Neural crest cell (in vitro differentiated cells): ENCODE results near the gene SDC4. TPM values are rescaled to one million over a fixed set of nuclear protein-coding genes. Genes with fewer than 3 reads are reported as not detected.
A peak's percentile ranks its signal among the peaks of the same experiment; 100 is the strongest.

Source experiments
- DNase-seq: peaks from one replicate; pipeline ENCODE4 v3.0.0; 2021; ENCODE audit warnings: low read depth, mixed read lengths, low spot score
- H3K27ac Mint-ChIP-seq: one replicate; pipeline ENCODE4 v1.8.0; 2021; ENCODE audit warnings: mild to moderate bottlenecking, mixed read lengths; ENCODE audit not compliant: unreplicated experiment
- H3K27me3 Mint-ChIP-seq: 2 replicates; pipeline ENCODE4 v1.8.0; 2021; ENCODE audit warnings: low read depth, mild to moderate bottlenecking, mixed read lengths
- H3K36me3 Mint-ChIP-seq: 2 replicates; pipeline ENCODE4 v1.8.0; 2021; ENCODE audit warnings: low read depth, mild to moderate bottlenecking, mixed read lengths
- H3K4me1 Mint-ChIP-seq: 2 replicates; pipeline ENCODE4 v1.8.0; 2021; ENCODE audit warnings: mixed read lengths
- H3K4me3 Mint-ChIP-seq: one replicate; pipeline ENCODE4 v1.8.0; 2021; ENCODE audit warnings: mild to moderate bottlenecking, mixed read lengths
- H3K9me3 Mint-ChIP-seq: 2 replicates; pipeline ENCODE4 v1.8.0; 2021; ENCODE audit warnings: mixed read lengths
- total RNA-seq: library from RNA; stranded (reverse); gene quantifications from 2 replicates; pipeline ENCODE4 v1.2.1, GENCODE V29; 2021
- TF ChIP-seq, protein P1 (sequence below): fragments of 200-600 bp; sonication (generic); conservative IDR thresholded peaks from 2 replicates; pipeline ENCODE4 v1.5.0; 2021; ENCODE audit warnings: antibody characterized with exemption, mild to moderate bottlenecking

The SDC4 gene
- total RNA-seq, 1 donor from 2014 or later: 11.5 TPM

DNA sequence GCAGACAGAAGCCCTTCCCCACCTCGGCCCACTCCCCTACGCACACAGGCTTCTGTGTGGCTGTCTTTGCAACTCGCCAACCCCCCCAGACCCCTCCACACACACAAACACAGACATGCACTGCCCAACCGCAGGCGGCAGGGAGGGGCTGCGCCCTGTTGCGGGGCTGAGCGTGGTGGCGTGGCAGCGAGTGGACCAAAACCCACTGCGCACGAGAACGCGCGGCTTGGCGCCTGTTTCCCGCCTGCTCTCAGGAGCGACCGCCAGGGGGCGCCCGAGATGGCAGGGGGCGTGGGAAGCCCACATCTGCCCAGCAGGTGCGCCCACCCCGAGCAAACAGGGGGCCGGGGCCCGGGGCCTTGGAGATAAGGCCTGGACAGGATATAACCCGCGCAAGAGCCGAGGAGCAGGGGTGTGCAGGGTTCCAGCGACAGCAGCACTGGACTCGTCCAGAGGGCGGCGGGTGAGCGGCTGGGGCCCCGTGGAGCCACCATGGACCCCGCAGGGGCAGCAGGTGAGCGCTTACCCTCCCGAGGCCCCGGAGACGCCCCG lies 41.7 kb downstream of the SDC4 start, which contains the start of gene RBPJL:
TSS of gene RBPJL (plus strand) at position 410 of the 552 bp plus-strand sequence. CDS start at position 493, 83 bp downstream.
- Mint-ChIP-seq H3K4me1 (no peaks in the 10 kb centered on the region), H3K36me3 (no peaks in the 10 kb centered on the region), H3K27ac (no peak within 1 kb of the TSS), H3K27me3 (peaks cover 56% of the 10 kb centered on the region), H3K4me3 (no peak within 1 kb of the TSS), H3K9me3 (no peaks in the 10 kb centered on the region)
- TF ChIP-seq, protein P1, sequence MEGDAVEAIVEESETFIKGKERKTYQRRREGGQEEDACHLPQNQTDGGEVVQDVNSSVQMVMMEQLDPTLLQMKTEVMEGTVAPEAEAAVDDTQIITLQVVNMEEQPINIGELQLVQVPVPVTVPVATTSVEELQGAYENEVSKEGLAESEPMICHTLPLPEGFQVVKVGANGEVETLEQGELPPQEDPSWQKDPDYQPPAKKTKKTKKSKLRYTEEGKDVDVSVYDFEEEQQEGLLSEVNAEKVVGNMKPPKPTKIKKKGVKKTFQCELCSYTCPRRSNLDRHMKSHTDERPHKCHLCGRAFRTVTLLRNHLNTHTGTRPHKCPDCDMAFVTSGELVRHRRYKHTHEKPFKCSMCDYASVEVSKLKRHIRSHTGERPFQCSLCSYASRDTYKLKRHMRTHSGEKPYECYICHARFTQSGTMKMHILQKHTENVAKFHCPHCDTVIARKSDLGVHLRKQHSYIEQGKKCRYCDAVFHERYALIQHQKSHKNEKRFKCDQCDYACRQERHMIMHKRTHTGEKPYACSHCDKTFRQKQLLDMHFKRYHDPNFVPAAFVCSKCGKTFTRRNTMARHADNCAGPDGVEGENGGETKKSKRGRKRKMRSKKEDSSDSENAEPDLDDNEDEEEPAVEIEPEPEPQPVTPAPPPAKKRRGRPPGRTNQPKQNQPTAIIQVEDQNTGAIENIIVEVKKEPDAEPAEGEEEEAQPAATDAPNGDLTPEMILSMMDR: peak; percentile 74
- DNase-seq: peak; percentile 37

DNA sequence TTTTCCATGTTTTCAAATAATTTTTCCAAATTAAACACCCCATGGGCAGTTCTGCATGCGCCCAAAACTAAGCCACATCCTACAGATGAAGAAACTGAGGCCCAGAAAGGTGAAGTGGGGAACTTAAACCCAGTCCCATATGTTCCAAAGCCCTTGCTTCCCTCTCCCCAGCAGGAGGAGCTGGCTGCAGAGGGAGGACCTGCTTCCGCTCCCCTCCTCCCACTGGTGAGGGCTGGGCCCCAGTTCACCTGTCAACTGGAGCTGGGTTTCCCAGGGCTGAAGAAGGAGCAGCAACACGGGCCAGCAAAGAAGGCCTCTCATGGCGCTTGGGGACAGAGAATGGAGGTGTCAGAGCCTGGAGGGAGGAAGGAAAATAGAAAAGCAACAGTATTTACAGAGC lies 43.0 kb downstream of the SDC4 start:
- no peak for DNase-seq
- Mint-ChIP-seq H3K36me3 (no peaks in the 10 kb centered on the region), H3K4me3 (no peak overlapping the region), H3K27me3 (peaks cover 51% of the 10 kb centered on the region), H3K9me3 (no peaks in the 10 kb centered on the region), H3K27ac (no peak overlapping the region), H3K4me1 (no peaks in the 10 kb centered on the region)
- TF ChIP-seq, protein P1: no peak

DNA sequence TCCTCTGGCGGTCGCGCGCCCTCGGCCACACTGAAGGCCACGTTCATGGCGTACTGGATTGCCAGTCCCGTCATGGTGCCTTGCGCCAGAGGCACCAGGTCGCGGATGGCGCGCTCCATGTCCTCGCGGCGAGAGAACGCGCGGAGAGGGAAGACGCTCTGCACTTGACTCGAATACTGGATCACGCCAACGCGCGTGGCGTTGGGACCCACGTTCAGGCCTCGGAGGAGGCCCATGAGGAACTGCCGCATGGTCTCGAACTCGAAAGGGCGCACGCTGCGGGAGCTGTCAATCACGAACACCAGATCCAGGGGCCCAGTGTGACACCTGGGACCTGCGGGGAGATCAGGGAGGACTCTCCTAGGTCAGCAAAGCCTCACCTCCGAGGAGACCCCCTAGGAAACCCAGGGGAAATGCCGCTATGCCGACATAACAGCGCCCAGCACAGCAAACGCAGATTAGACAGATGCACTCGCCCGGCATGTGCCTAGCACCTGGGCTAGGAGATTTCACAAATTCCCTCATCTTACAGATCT lies 43.7 kb downstream of the SDC4 start:
- H3K36me3 Mint-ChIP-seq: no peaks in the 10 kb centered on the region
- H3K9me3 Mint-ChIP-seq: no peaks in the 10 kb centered on the region

DNA sequence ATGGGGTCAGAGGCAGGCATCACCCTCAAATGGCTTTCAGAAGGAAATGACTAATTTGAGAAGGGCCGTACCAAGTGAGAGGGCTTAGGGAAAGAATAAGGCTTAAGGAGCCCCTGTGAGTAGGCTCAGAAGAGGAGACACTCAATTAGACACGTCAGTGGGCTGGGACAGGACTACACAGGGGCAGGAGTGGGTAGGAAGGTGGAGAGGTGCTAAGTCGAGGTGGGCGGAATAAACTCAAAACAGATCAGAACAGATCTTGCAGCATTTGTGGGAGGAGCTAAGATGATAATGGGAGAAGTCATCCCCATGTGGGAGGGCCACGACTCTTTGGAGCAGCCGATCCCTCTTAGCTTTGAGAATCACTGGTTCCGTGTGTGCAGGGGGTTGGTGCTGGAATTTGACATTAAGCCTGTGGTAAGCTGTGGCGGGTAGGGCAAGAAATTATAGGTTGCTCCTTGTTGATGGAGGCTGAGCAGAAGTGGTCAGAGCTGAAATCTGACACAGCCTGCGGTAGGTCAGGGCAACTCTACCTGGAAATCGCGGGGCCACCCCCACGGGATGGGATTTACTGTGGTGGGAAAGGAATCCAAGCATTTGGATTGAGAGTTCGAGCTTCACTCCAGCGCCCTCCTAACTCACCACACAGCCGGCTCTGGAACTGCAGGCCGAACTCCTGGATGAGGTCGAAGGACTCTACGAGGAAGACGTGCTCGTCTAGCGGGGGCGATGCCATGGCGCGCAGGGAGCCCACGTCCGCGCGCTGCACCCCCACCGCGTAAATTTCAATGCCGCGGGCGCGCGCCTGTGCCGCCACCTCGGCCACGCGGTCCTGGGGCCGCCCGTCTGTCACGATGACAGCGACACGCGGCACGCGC lies 44.4 kb downstream of the SDC4 start:
- Mint-ChIP-seq H3K4me1 (no peaks in the 10 kb centered on the region), H3K36me3 (no peaks in the 10 kb centered on the region), H3K9me3 (no peaks in the 10 kb centered on the region), H3K27ac (no peak overlapping the region), H3K27me3 (peaks cover 60% of the 10 kb centered on the region), H3K4me3 (no peak overlapping the region)
- TF ChIP-seq, protein P1: no peak
- DNase-seq: no peak

More for the DNA sequence above, 43.7 kb downstream of the SDC4 start:
- Mint-ChIP-seq H3K4me1 (no peaks in the 10 kb centered on the region), H3K27me3 (peaks cover 53% of the 10 kb centered on the region), H3K4me3 (no peak overlapping the region), H3K27ac (peak overlapping the region; percentile 50)
- DNase-seq: no peak
- TF ChIP-seq, protein P1: no peak

DNA sequence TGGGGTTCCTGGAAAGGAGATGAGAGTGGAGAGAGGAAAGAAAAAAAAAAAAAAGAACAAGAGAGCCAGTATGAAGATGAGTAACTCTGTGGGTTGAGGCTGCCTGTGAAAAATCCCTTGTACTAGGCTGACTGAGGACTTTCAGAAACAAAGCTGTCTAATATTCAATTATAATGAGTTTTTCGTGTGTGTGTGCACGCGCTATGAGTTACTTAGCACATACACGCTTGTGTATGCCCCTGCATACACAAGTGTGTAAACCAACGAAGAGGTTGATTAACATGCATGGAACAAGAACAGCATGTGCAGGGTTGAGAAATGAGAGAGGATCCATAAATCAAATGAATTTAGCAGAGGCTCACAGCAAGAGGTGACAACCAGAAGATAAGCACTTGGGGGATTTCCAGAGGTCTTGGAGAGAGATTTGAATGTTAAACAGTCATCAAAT lies 46.4 kb downstream of the SDC4 start:
- H3K27me3 Mint-ChIP-seq: peaks cover 66% of the 10 kb centered on the region
- H3K36me3 Mint-ChIP-seq: no peaks in the 10 kb centered on the region
- TF ChIP-seq, protein P1: no peak
- H3K27ac Mint-ChIP-seq: no peak overlapping the region
- H3K4me3 Mint-ChIP-seq: no peak overlapping the region
- no peaks in the 10 kb centered on the region for H3K4me1 Mint-ChIP-seq
- DNase-seq: no peak
- no peaks in the 10 kb centered on the region for H3K9me3 Mint-ChIP-seq
